A549 (cell line): ENCODE data around the gene AKAP17A. TPM values are rescaled to one million over a fixed set of nuclear protein-coding genes. Genes with fewer than 3 reads are reported as not detected.
"Not testable (repeated sequence)": the region's sequence is repeated elsewhere in the genome, so short reads cannot be mapped to it uniquely, and the experiment has no call there.

Experiments used
- ATAC-seq, 2 experiments: fragments of 200-7000 bp in 1 of 2; fragments of >200 bp in 1 of 2; cut with Nextera tagmentation in 1 of 2; cut with Tn5 transposase in 1 of 2; 3 replicates each; pipeline versions ENCODE4 v1.8.0 to v1.9.1; 2018 to 2020; ENCODE audit warnings: mild to moderate bottlenecking in 1 of 2, moderate library complexity in 1 of 2
- CTCF ChIA-PET: fragments of 300-600 bp; sonication (Branson Sonifier 250); formaldehyde crosslinking; extraction: SDS; loops from one replicate; lab custom pipeline; 2021; ENCODE audit warnings: antibody characterized with exemption, inconsistent platforms; lab: Yijun Ruan, JAX
- POLR2A ChIA-PET: fragments of 350-600 bp; formaldehyde crosslinking; extraction: SDS; loops from one replicate; lab custom pipeline; 2021; ENCODE audit warnings: antibody characterized with exemption, inconsistent platforms; lab: Yijun Ruan, JAX
- DNase-seq, 2 experiments: peaks; one replicate each; pipeline versions ENCODE4 v3.0.0 to v3.0.0-alpha.2; 2011 to 2016; ENCODE audit warnings: low read depth in 1 of 2, low spot score in 1 of 2
- FAIRE-seq: peaks from 2 replicates; lab custom pipeline; 2011; peaks lifted over from hg19 to GRCh38; lab: Jason Lieb, UNC
- H3K27ac ChIP-seq, 2 experiments: fragments of >200 bp; sonication (Bioruptor Twin); formaldehyde crosslinking; 3 replicates each; pipeline ENCODE4 v1.5.1; 2016 to 2017
- H3K4me1 ChIP-seq: fragments of >200 bp; sonication (Bioruptor Twin); formaldehyde crosslinking; 3 replicates; pipeline ENCODE4 v1.6.1; 2016
- H3K4me2 ChIP-seq: fragments of >200 bp; sonication (Bioruptor Twin); formaldehyde crosslinking; 3 replicates; pipeline ENCODE4 v1.6.1; 2016
- H3K4me3 ChIP-seq: fragments of >200 bp; sonication (Bioruptor Twin); formaldehyde crosslinking; 3 replicates; pipeline ENCODE4 v1.5.1; 2016
- H3K9me3 ChIP-seq: fragments of >200 bp; sonication (Bioruptor Twin); formaldehyde crosslinking; 3 replicates; pipeline ENCODE4 v1.6.1; 2016
- BHLHE40 ChIP-seq: IDR thresholded peaks from 2 replicates; pipeline ENCODE4 v1.6.1; 2012; ENCODE audit warnings: low read depth, low read length, inconsistent platforms
- EHF ChIP-seq: fragments of 250-450 bp; sonication (Bioruptor Pico); IDR thresholded peaks from 2 replicates; pipeline ENCODE4 v1.5.0; 2020; ENCODE audit warnings: mild to moderate bottlenecking
- ESRRA ChIP-seq: fragments of 150-350 bp; IDR thresholded peaks from 2 replicates; pipeline ENCODE4 v1.6.1; 2014; ENCODE audit warnings: mild to moderate bottlenecking, low read length, borderline replicate concordance
- FOSB ChIP-seq: fragments of 250-450 bp; sonication (Bioruptor Pico); IDR thresholded peaks from 2 replicates; pipeline ENCODE4 v1.5.0; 2020; ENCODE audit warnings: mild to moderate bottlenecking, moderate library complexity
- GATA3 ChIP-seq: IDR thresholded peaks from 2 replicates; pipeline ENCODE4 v1.6.1; 2012; ENCODE audit warnings: borderline replicate concordance
- HOXA7 ChIP-seq: fragments of 250-450 bp; sonication (Bioruptor Pico); IDR thresholded peaks from 2 replicates; pipeline ENCODE4 v1.5.0; 2020; ENCODE audit warnings: mild to moderate bottlenecking, moderate library complexity
- HOXB5 ChIP-seq: fragments of 250-450 bp; sonication (Bioruptor Pico); IDR thresholded peaks from 2 replicates; pipeline ENCODE4 v1.5.0; 2020; ENCODE audit warnings: mild to moderate bottlenecking, moderate library complexity
- KDM1A ChIP-seq: fragments of 200-600 bp; sonication (generic); IDR thresholded peaks from 2 replicates; pipeline ENCODE4 v1.6.1; 2016; ENCODE audit warnings: low read depth, mild to moderate bottlenecking
- MAX ChIP-seq: IDR thresholded peaks from 2 replicates; pipeline ENCODE4 v1.6.1; 2012
- NFE2L2 ChIP-seq: fragments of 150-350 bp; conservative IDR thresholded peaks from 2 replicates; pipeline ENCODE4 v1.6.1; 2014; ENCODE audit warnings: low read length
- PHF8 ChIP-seq: fragments of 200-600 bp; sonication (generic); IDR thresholded peaks from 2 replicates; pipeline ENCODE4 v1.6.1; 2016; ENCODE audit warnings: low read depth, mild to moderate bottlenecking, antibody characterized with exemption, moderate library complexity, borderline replicate concordance
- POLR2A ChIP-seq: IDR thresholded peaks from 2 replicates; pipeline ENCODE4 v1.6.1; 2012; ENCODE audit warnings: mild to moderate bottlenecking, low read length
- POLR2AphosphoS2 ChIP-seq: conservative IDR thresholded peaks from 2 replicates; pipeline ENCODE4 v1.6.1; 2012; ENCODE audit warnings: low read length, improper control_type of control experiment, inconsistent platforms
- RCOR1 ChIP-seq: fragments of 150-350 bp; IDR thresholded peaks from 2 replicates; pipeline ENCODE4 v1.6.1; 2014; ENCODE audit warnings: antibody characterized with exemption, low read length, low read depth
- RFX5 ChIP-seq: fragments of 450-650 bp; IDR thresholded peaks from 2 replicates; pipeline ENCODE4 v1.7.1; 2014; ENCODE audit warnings: antibody characterized with exemption, mild to moderate bottlenecking, moderate library complexity
- WGBS: methylation state at CpG from one replicate; pipeline ENCODE4 v1.1.6; 2017; ENCODE audit errors: missing lambda C conversion rate; 5-methylcytosine and 5-hydroxymethylcytosine counted together
- polyA plus RNA-seq, 4 experiments: library from polyadenylated mRNA; depleted of rRNA in 3 of 4; stranded (reverse); fragments of >200 nt; fragmentation: RNase III in 1 of 4; extraction: RNeasy Plus Mini Kit Qiagen cat#74134 plus additional on column Dnase treatment in 1 of 4; gene quantifications; 2 replicates in 3 of 4; 3 replicates in 1 of 4; pipeline ENCODE4 v1.2.3, GENCODE V29; 2011 to 2017
- TF ChIP-seq, protein P1 (sequence below): fragments of >200 bp; sonication (Bioruptor Twin); formaldehyde crosslinking; IDR thresholded peaks from 3 replicates; pipeline ENCODE4 v1.6.1; 2016
- TF ChIP-seq, protein P2 (sequence below): fragments of 150-350 bp; IDR thresholded peaks from 2 replicates; pipeline ENCODE4 v1.6.1; 2014; ENCODE audit warnings: low read depth, mild to moderate bottlenecking, low read length

Gene AKAP17A
- polyA plus RNA-seq, 2 of the 4 experiments (the other 2 are of a cell fraction) = 24.9 to 32.9 TPM

GRCh38 chrX:1554469-1555210 is 36.8 kb upstream of the AKAP17A start:
- TF ChIP-seq, protein P1, sequence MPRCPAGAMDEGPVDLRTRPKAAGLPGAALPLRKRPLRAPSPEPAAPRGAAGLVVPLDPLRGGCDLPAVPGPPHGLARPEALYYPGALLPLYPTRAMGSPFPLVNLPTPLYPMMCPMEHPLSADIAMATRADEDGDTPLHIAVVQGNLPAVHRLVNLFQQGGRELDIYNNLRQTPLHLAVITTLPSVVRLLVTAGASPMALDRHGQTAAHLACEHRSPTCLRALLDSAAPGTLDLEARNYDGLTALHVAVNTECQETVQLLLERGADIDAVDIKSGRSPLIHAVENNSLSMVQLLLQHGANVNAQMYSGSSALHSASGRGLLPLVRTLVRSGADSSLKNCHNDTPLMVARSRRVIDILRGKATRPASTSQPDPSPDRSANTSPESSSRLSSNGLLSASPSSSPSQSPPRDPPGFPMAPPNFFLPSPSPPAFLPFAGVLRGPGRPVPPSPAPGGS = no peak
- no peak for TF ChIP-seq GATA3
- no peak for TF ChIP-seq EHF
- TF ChIP-seq NFE2L2 = no peak
- no peak for TF ChIP-seq HOXA7 (CRISPR knock-in tag)
- H3K4me2 ChIP-seq = no peak overlapping the region
- ChIA-PET POLR2A (no interaction called here), CTCF (no interaction called here)
- no peak overlapping the region for H3K4me3 ChIP-seq
- ATAC-seq = no peak
- no peak overlapping the region for H3K27ac ChIP-seq
- peaks cover 7% of the 10 kb centered on the region for H3K9me3 ChIP-seq
- no peak for FAIRE-seq
- WGBS = 62% methylated on average over 18 of the region's 19 CpGs
- DNase-seq = no peak
- H3K4me1 ChIP-seq = no peaks in the 10 kb centered on the region

DNA sequence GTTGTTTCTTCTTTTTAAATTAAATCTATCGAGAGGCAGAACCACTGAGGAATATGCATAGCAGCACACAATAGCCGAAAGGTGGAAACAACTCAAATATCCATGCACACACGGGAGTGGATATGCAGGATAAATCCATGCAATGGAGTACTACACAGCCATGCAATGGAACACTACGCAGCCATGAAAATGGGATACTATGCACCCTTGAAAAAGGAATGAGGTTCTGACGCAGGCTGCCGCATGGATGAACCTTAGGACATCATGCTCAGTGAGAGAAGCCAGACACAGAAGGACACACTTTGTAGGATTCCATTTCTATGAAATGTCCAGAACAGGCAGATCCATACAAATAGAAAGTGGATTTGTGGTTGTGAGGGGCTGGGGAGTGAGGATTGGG is 36.0 kb upstream of the AKAP17A start:
- no peak for ATAC-seq
- Histone ChIP-seq H3K4me1 (no peaks in the 10 kb centered on the region), H3K4me3 (no peak overlapping the region), H3K27ac (no peak overlapping the region), H3K9me3 (peaks cover 7% of the 10 kb centered on the region), H3K4me2 (no peak overlapping the region)
- no peak for FAIRE-seq
- no peak for TF ChIP-seq MAX
- no peak for TF ChIP-seq KDM1A
- TF ChIP-seq FOSB = no peak
- TF ChIP-seq ESRRA = no peak
- no peak for TF ChIP-seq HOXB5 (CRISPR knock-in tag)
- TF ChIP-seq BHLHE40 = no peak
- TF ChIP-seq PHF8 = no peak
- no peak for TF ChIP-seq GATA3
- no peak for TF ChIP-seq POLR2AphosphoS2
- TF ChIP-seq, protein P2, sequence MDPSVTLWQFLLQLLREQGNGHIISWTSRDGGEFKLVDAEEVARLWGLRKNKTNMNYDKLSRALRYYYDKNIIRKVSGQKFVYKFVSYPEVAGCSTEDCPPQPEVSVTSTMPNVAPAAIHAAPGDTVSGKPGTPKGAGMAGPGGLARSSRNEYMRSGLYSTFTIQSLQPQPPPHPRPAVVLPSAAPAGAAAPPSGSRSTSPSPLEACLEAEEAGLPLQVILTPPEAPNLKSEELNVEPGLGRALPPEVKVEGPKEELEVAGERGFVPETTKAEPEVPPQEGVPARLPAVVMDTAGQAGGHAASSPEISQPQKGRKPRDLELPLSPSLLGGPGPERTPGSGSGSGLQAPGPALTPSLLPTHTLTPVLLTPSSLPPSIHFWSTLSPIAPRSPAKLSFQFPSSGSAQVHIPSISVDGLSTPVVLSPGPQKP = no peak
- no peak for TF ChIP-seq RCOR1
- TF ChIP-seq, protein P1 = no peak
- no peak for TF ChIP-seq POLR2A
- TF ChIP-seq RFX5 = no peak
- POLR2A ChIA-PET = no interaction called here
- no peak for DNase-seq
- CTCF ChIA-PET = no interaction called here
- 64% methylated on average over 6 of the region's 6 CpGs for WGBS

DNA sequence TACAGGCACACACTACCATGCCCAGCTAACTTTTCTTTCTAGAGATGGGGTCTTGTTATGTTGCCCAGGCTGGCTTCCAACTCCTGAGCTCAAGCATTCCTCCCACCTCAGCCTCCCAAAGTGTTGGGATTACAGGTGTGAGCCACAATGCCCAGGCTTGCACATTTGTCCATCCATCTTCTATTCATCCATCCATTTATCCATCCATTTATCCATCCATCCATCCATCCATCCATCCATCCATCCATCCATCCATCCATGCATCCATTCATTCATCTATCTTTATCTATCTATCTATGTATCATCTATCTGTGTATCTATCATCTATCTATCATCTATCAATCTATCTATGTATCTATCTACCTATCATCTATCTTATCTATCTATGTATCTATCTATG is 34.0 kb upstream of the AKAP17A start:
- DNase-seq = not testable (repeated sequence)

More for the DNA sequence above, 34.0 kb upstream of the AKAP17A start:
- H3K9me3 ChIP-seq, H3K4me2 ChIP-seq, ATAC-seq, H3K27ac ChIP-seq, FAIRE-seq, H3K4me3 ChIP-seq, POLR2A ChIA-PET, H3K4me1 ChIP-seq, CTCF ChIA-PET: not testable (repeated sequence)
